Measurements from ENCODE around the gene ARL15. TPM values are rescaled to one million over a fixed set of nuclear protein-coding genes. Genes with fewer than 3 reads are reported as not detected.

Gene ARL15
- total and polyA plus RNA-seq, 9 of the 15 experiments (the other 6 are each of a cell fraction or from before 2014, with no cell fraction given) = 18.5 to 80.4 (median 57.0) TPM

DNA sequence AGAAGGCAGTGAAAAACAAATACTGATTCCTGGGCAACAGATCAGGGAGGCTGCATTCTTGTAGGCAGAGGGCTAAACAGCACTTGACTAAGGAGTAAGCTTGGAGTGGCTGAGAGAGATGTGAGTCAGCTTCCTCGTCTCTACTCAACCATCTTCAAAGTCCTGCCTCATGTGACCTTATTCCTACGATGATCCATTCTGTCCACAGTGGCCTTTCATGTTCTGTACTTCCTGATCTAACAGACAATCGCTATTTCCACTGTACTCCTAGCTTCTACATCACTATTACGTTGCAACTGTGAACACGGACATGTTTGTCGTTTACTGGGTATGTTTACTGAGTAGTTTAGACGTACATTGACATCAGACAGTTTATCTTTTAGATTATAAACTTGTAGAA is 365.4 kb downstream of the ARL15 start (continued):
- TF ChIP-seq MGA (IDR thresholded peaks at IDR 0.05) (0 out of 2 replicates have a peak, but pooled peaks have one; percentile 12), MCM5 (IDR thresholded peaks at IDR 0.05; ENCODE audit: low read depth) (no peak), RCOR1 (IDR thresholded peaks at IDR 0.05; ENCODE audit: borderline replicate concordance in 1 of 2, low read depth in 2 of 2, low read length in 2 of 2) (no peak), ZC3H4 (CRISPR knock-in tag; IDR thresholded peaks at IDR 0.05; ENCODE audit: borderline replicate concordance) (no peak), ZNF76 (CRISPR knock-in tag; IDR thresholded peaks at IDR 0.05; ENCODE audit: borderline replicate concordance) (no peak), JUND (IDR thresholded peaks at IDR 0.05; ENCODE audit: borderline replicate concordance, low read depth, low read length) (peak; percentile 31; the same call in 1 of the 2 replicates), JUND (tag; IDR thresholded peaks at IDR 0.05; ENCODE audit: borderline replicate concordance, low read depth, low read length) (no peak), SP2 (IDR thresholded peaks at IDR 0.05; ENCODE audit: extremely low read depth, low read depth, low read length, poor library complexity, severe bottlenecking) (no peak), LCOR (CRISPR knock-in tag; IDR thresholded peaks at IDR 0.05) (no peak), KDM2B (CRISPR knock-in tag; IDR thresholded peaks at IDR 0.05) (no peak), EHMT2 (IDR thresholded peaks at IDR 0.05) (no peak), ZNF165 (CRISPR knock-in tag; IDR thresholded peaks at IDR 0.05; ENCODE audit: borderline replicate concordance) (no peak), U2AF2 (optimal IDR thresholded peaks at IDR 0.05; ENCODE audit: low read depth, low read length) (no peak), BRF1 (IDR thresholded peaks at IDR 0.05; ENCODE audit: borderline replicate concordance, extremely low read depth, insufficient read length) (no peak), SRSF9 (IDR thresholded peaks at IDR 0.05; ENCODE audit: borderline replicate concordance, low read depth, low read length) (no peak)
- TF ChIP-seq, protein P1, sequence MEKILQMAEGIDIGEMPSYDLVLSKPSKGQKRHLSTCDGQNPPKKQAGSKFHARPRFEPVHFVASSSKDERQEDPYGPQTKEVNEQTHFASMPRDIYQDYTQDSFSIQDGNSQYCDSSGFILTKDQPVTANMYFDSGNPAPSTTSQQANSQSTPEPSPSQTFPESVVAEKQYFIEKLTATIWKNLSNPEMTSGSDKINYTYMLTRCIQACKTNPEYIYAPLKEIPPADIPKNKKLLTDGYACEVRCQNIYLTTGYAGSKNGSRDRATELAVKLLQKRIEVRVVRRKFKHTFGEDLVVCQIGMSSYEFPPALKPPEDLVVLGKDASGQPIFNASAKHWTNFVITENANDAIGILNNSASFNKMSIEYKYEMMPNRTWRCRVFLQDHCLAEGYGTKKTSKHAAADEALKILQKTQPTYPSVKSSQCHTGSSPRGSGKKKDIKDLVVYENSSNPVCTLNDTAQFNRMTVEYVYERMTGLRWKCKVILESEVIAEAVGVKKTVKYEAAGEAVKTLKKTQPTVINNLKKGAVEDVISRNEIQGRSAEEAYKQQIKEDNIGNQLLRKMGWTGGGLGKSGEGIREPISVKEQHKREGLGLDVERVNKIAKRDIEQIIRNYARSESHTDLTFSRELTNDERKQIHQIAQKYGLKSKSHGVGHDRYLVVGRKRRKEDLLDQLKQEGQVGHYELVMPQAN (IDR thresholded peaks at IDR 0.05; ENCODE audit: borderline replicate concordance) = no peak

Data from K562 (cell line).